GM21723 (cell line): Measurements from ENCODE around the gene SRP72.

ENCODE experiments used
- ATAC-seq: cut with Tn5 transposase; IDR thresholded peaks from one replicate; pipeline ENCODE4 v1.9.1; 2021; ENCODE audit warnings: mild to moderate bottlenecking, moderate library complexity; ENCODE audit not compliant: unreplicated experiment

SRP72 gene

GRCh38 chr4:56540826-56541225 is 73.4 kb downstream of the SRP72 start:
- ATAC-seq, result no peak

GRCh38 chr4:56544573-56545131 is 77.2 kb downstream of the SRP72 start:
- ATAC-seq, result peak; percentile 98

DNA sequence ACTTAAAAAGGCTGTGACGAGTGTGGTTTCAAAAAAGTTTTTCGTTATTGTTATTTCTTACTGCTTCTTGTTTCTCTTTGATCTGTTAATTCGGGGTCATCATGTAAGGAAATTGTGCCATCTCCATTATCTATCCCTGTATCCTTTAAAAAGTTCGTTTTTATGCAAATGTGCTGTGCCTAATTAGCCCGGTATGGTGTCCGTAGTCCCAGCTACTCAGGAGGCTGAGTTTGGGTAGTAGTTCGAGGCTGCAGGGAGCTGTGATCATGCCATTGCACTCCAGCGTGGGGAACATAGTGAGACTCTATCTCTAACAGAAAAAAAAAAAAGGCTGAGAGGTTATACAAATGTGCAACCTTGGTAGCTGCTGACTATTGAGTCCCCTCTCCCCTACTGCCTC is 83.2 kb downstream of the SRP72 start:
- no peak for ATAC-seq

DNA sequence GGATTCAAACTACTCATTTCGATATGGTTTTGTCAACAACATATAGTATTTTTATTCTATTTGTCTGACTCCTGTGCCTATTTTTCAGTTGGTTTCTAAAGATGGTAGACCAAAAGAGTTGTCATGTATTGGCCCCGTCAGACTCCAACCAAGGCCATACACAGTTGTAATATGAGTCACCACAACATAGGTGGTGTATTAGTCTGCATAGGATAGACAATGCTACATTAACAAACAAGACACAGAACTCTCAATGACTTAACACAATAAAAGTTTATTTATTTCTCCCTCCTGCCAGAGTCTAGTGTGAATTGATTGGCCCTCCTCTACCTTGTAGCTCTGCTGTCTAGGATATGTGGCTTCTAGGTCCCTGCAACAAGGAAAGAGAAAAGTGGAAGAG is 84.1 kb downstream of the SRP72 start:
- ATAC-seq, result no peak

- ATAC-seq, result no peak
Observed at GRCh38 chr4:56552273-56552672, 84.9 kb downstream of the SRP72 start.
